ENCODE results near the gene MDH1B.

MDH1B gene

GRCh38 chr2:206800506-206801417 is 35.6 kb upstream of the MDH1B start:
- peak; percentile 81 for DNase-seq
- Histone ChIP-seq H3K4me1 (ENCODE audit: control insufficient read depth, insufficient read depth, low read depth, low read length) (peaks cover 1% of the 10 kb centered on the region), H3K36me3 (ENCODE audit: control insufficient read depth in 1 of 2, insufficient read depth in 2 of 2, low read depth in 1 of 2, low read length in 2 of 2) (peaks cover 8 to 9% of the 10 kb centered on the region in 2 experiments), H2BK15ac (ENCODE audit: low read depth, poor library complexity, severe bottlenecking) (no peak overlapping the region), H3K27ac (ENCODE audit: low read length, poor library complexity, severe bottlenecking) (no peak overlapping the region), H3K9ac (ENCODE audit: low read length) (peak overlapping the region; percentile 58), H2BK5ac (ENCODE audit: low read depth, low read length, poor library complexity, severe bottlenecking) (no peak overlapping the region), H3K27me3 (ENCODE audit: control insufficient read depth in 1 of 2, insufficient read depth in 1 of 2, low read length in 2 of 2) (no peaks in the 10 kb centered on the region), H3K18ac (ENCODE audit: low read depth in 1 of 2, low read length in 2 of 2) (no peak overlapping the region), H2BK120ac (ENCODE audit: low read depth, low read length) (no peak overlapping the region), H2AK5ac (ENCODE audit: low read length, severe bottlenecking) (no peak overlapping the region), H3K4me2 (ENCODE audit: low read length, poor library complexity, severe bottlenecking) (peak overlapping the region; percentile 24), H3K4ac (ENCODE audit: low read depth in 1 of 2, low read length in 2 of 2) (no peak overlapping the region), H2BK12ac (ENCODE audit: low read length in 2 of 2) (peak overlapping the region in 1 of 2 experiments; percentile 23), H2AFZ (ENCODE audit: low read depth, low read length) (no peak overlapping the region), H3K14ac (ENCODE audit: low read length in 2 of 2) (no peak overlapping the region), H4K91ac (ENCODE audit: low read length) (no peak overlapping the region), H3K23ac (ENCODE audit: low read length in 2 of 2) (no peak overlapping the region), H3K79me1 (replicated peaks; ENCODE audit: low read length, poor library complexity, severe bottlenecking) (peaks cover 1% of the 10 kb centered on the region), H3K9me3 (ENCODE audit: control insufficient read depth, low read length) (no peaks in the 10 kb centered on the region), H4K8ac (ENCODE audit: low read length) (no peak overlapping the region), H3K4me3 (ENCODE audit: insufficient read depth in 1 of 2, low read depth in 1 of 2, low read length in 2 of 2) (no peak overlapping the region)
- WGBS, result 45% methylated on average over 11 of the region's 12 CpGs

GRCh38 chr2:206799083-206799482 is 34.0 kb upstream of the MDH1B start:
- no peak overlapping the region for H3K4me2 ChIP-seq (ENCODE audit: low read length, poor library complexity, severe bottlenecking)
- H3K9me3 ChIP-seq (ENCODE audit: control insufficient read depth, low read length), result no peaks in the 10 kb centered on the region
- H3K14ac ChIP-seq (ENCODE audit: low read length in 2 of 2), result no peak overlapping the region
- H3K9ac ChIP-seq (ENCODE audit: low read length), result peak overlapping the region; percentile 58
- 78% methylated on average over 3 of the region's 3 CpGs for WGBS
- H2AK5ac ChIP-seq (ENCODE audit: low read length, severe bottlenecking), result no peak overlapping the region
- DNase-seq, result peak; percentile 52
- no peak overlapping the region for H2BK12ac ChIP-seq (ENCODE audit: low read length in 2 of 2)
- peaks cover 6% of the 10 kb centered on the region for H3K79me1 ChIP-seq (replicated peaks; ENCODE audit: low read length, poor library complexity, severe bottlenecking)
- H2BK15ac ChIP-seq (ENCODE audit: low read depth, poor library complexity, severe bottlenecking), result no peak overlapping the region
- H4K8ac ChIP-seq (ENCODE audit: low read length), result no peak overlapping the region
- no peak overlapping the region for H3K4me3 ChIP-seq (ENCODE audit: insufficient read depth in 1 of 2, low read depth in 1 of 2, low read length in 2 of 2)
- H3K36me3 ChIP-seq (ENCODE audit: control insufficient read depth in 1 of 2, insufficient read depth in 2 of 2, low read depth in 1 of 2, low read length in 2 of 2), result peaks cover 19 to 21% of the 10 kb centered on the region in 2 experiments
- H4K91ac ChIP-seq (ENCODE audit: low read length), result no peak overlapping the region
- H3K23ac ChIP-seq (ENCODE audit: low read length in 2 of 2), result no peak overlapping the region
- peaks cover 1% of the 10 kb centered on the region for H3K4me1 ChIP-seq (ENCODE audit: control insufficient read depth, insufficient read depth, low read depth, low read length)
- H2AFZ ChIP-seq (ENCODE audit: low read depth, low read length), result no peak overlapping the region
- H3K27me3 ChIP-seq (ENCODE audit: control insufficient read depth in 1 of 2, insufficient read depth in 1 of 2, low read length in 2 of 2), result no peaks in the 10 kb centered on the region
- no peak overlapping the region for H2BK120ac ChIP-seq (ENCODE audit: low read depth, low read length)
- H3K27ac ChIP-seq (ENCODE audit: low read length, poor library complexity, severe bottlenecking), result no peak overlapping the region
- H2BK5ac ChIP-seq (ENCODE audit: low read depth, low read length, poor library complexity, severe bottlenecking), result no peak overlapping the region
- no peak overlapping the region for H3K4ac ChIP-seq (ENCODE audit: low read depth in 1 of 2, low read length in 2 of 2)
- no peak overlapping the region for H3K18ac ChIP-seq (ENCODE audit: low read depth in 1 of 2, low read length in 2 of 2)

GRCh38 chr2:206798000-206798399 is 32.9 kb upstream of the MDH1B start:
- H2BK5ac ChIP-seq (ENCODE audit: low read depth, low read length, poor library complexity, severe bottlenecking), result no peak overlapping the region
- no peak overlapping the region for H3K27ac ChIP-seq (ENCODE audit: low read length, poor library complexity, severe bottlenecking)
- H3K4me1 ChIP-seq (ENCODE audit: control insufficient read depth, insufficient read depth, low read depth, low read length), result peaks cover 1% of the 10 kb centered on the region
- H2AK5ac ChIP-seq (ENCODE audit: low read length, severe bottlenecking), result no peak overlapping the region
- H3K9me3 ChIP-seq (ENCODE audit: control insufficient read depth, low read length), result no peaks in the 10 kb centered on the region
- WGBS, result 96% methylated on average over 5 of the region's 5 CpGs
- H3K9ac ChIP-seq (ENCODE audit: low read length), result no peak overlapping the region
- no peak overlapping the region for H3K23ac ChIP-seq (ENCODE audit: low read length in 2 of 2)
- no peak overlapping the region for H3K18ac ChIP-seq (ENCODE audit: low read depth in 1 of 2, low read length in 2 of 2)
- no peak for DNase-seq
- H3K79me1 ChIP-seq (replicated peaks; ENCODE audit: low read length, poor library complexity, severe bottlenecking), result peaks cover 6% of the 10 kb centered on the region
- peaks cover 19 to 31% of the 10 kb centered on the region in 2 experiments for H3K36me3 ChIP-seq (ENCODE audit: control insufficient read depth in 1 of 2, insufficient read depth in 2 of 2, low read depth in 1 of 2, low read length in 2 of 2)
- no peak overlapping the region for H4K91ac ChIP-seq (ENCODE audit: low read length)
- H2AFZ ChIP-seq (ENCODE audit: low read depth, low read length), result no peak overlapping the region
- H2BK120ac ChIP-seq (ENCODE audit: low read depth, low read length), result no peak overlapping the region
- H4K8ac ChIP-seq (ENCODE audit: low read length), result no peak overlapping the region
- no peak overlapping the region for H2BK15ac ChIP-seq (ENCODE audit: low read depth, poor library complexity, severe bottlenecking)
- no peak overlapping the region for H3K14ac ChIP-seq (ENCODE audit: low read length in 2 of 2)
- H3K4ac ChIP-seq (ENCODE audit: low read depth in 1 of 2, low read length in 2 of 2), result no peak overlapping the region
- H2BK12ac ChIP-seq (ENCODE audit: low read length in 2 of 2), result no peak overlapping the region
- H3K27me3 ChIP-seq (ENCODE audit: control insufficient read depth in 1 of 2, insufficient read depth in 1 of 2, low read length in 2 of 2), result no peaks in the 10 kb centered on the region
- H3K4me2 ChIP-seq (ENCODE audit: low read length, poor library complexity, severe bottlenecking), result no peak overlapping the region
- H3K4me3 ChIP-seq (ENCODE audit: insufficient read depth in 1 of 2, low read depth in 1 of 2, low read length in 2 of 2), result no peak overlapping the region

- no peak overlapping the region for H3K9ac ChIP-seq (ENCODE audit: low read length)
- H3K9me3 ChIP-seq (ENCODE audit: control insufficient read depth, low read length), result no peaks in the 10 kb centered on the region
- H2BK15ac ChIP-seq (ENCODE audit: low read depth, poor library complexity, severe bottlenecking), result no peak overlapping the region
- no peak overlapping the region for H3K4ac ChIP-seq (ENCODE audit: low read depth in 1 of 2, low read length in 2 of 2)
- no peak for DNase-seq
- no peak overlapping the region for H2BK120ac ChIP-seq (ENCODE audit: low read depth, low read length)
- no peaks in the 10 kb centered on the region for H3K4me1 ChIP-seq (ENCODE audit: control insufficient read depth, insufficient read depth, low read depth, low read length)
- no peak overlapping the region for H2BK12ac ChIP-seq (ENCODE audit: low read length in 2 of 2)
- H3K14ac ChIP-seq (ENCODE audit: low read length in 2 of 2), result no peak overlapping the region
- no peak overlapping the region for H4K8ac ChIP-seq (ENCODE audit: low read length)
- no peaks in the 10 kb centered on the region for H3K27me3 ChIP-seq (ENCODE audit: control insufficient read depth in 1 of 2, insufficient read depth in 1 of 2, low read length in 2 of 2)
- peaks cover 10% of the 10 kb centered on the region for H3K79me1 ChIP-seq (replicated peaks; ENCODE audit: low read length, poor library complexity, severe bottlenecking)
- H3K27ac ChIP-seq (ENCODE audit: low read length, poor library complexity, severe bottlenecking), result no peak overlapping the region
- no peak overlapping the region for H3K4me2 ChIP-seq (ENCODE audit: low read length, poor library complexity, severe bottlenecking)
- no peak overlapping the region for H3K4me3 ChIP-seq (ENCODE audit: insufficient read depth in 1 of 2, low read depth in 1 of 2, low read length in 2 of 2)
- peaks cover 21 to 35% of the 10 kb centered on the region in 2 experiments for H3K36me3 ChIP-seq (ENCODE audit: control insufficient read depth in 1 of 2, insufficient read depth in 2 of 2, low read depth in 1 of 2, low read length in 2 of 2)
- no peak overlapping the region for H3K23ac ChIP-seq (ENCODE audit: low read length in 2 of 2)
- 96% methylated on average over 4 of the region's 4 CpGs for WGBS
- no peak overlapping the region for H2AK5ac ChIP-seq (ENCODE audit: low read length, severe bottlenecking)
- H2BK5ac ChIP-seq (ENCODE audit: low read depth, low read length, poor library complexity, severe bottlenecking), result no peak overlapping the region
- H4K91ac ChIP-seq (ENCODE audit: low read length), result no peak overlapping the region
- no peak overlapping the region for H3K18ac ChIP-seq (ENCODE audit: low read depth in 1 of 2, low read length in 2 of 2)
- no peak overlapping the region for H2AFZ ChIP-seq (ENCODE audit: low read depth, low read length)
Measured at GRCh38 chr2:206797376-206797775, 32.2 kb upstream of the MDH1B start.

Data from mesenchymal stem cell (in vitro differentiated cells and primary cell).